A549 (cell line): ENCODE measurements around the gene FOLR2. TPM values are rescaled to one million over a fixed set of nuclear protein-coding genes. Genes with fewer than 3 reads are reported as not detected.

Experiments
- ATAC-seq, 2 experiments: fragments of 200-7000 bp in 1 of 2; fragments of >200 bp in 1 of 2; cut with Nextera tagmentation in 1 of 2; cut with Tn5 transposase in 1 of 2; 3 replicates each; pipeline versions ENCODE4 v1.8.0 to v1.9.1; 2018 to 2020; ENCODE audit warnings: mild to moderate bottlenecking in 1 of 2, moderate library complexity in 1 of 2
- CTCF ChIA-PET: fragments of 300-600 bp; sonication (Branson Sonifier 250); formaldehyde crosslinking; extraction: SDS; loops from one replicate; lab custom pipeline; 2021; ENCODE audit warnings: antibody characterized with exemption, inconsistent platforms; lab: Yijun Ruan, JAX
- POLR2A ChIA-PET: fragments of 350-600 bp; formaldehyde crosslinking; extraction: SDS; loops from one replicate; lab custom pipeline; 2021; ENCODE audit warnings: antibody characterized with exemption, inconsistent platforms; lab: Yijun Ruan, JAX
- DNase-seq, 2 experiments: peaks; one replicate each; pipeline versions ENCODE4 v3.0.0 to v3.0.0-alpha.2; 2011 to 2016; ENCODE audit warnings: low read depth in 1 of 2, low spot score in 1 of 2
- FAIRE-seq: peaks from 2 replicates; lab custom pipeline; 2011; peaks lifted over from hg19 to GRCh38; lab: Jason Lieb, UNC
- H3K27ac ChIP-seq, 2 experiments: fragments of >200 bp; sonication (Bioruptor Twin); formaldehyde crosslinking; 3 replicates each; pipeline ENCODE4 v1.5.1; 2016 to 2017
- H3K4me1 ChIP-seq: fragments of >200 bp; sonication (Bioruptor Twin); formaldehyde crosslinking; 3 replicates; pipeline ENCODE4 v1.6.1; 2016
- H3K4me2 ChIP-seq: fragments of >200 bp; sonication (Bioruptor Twin); formaldehyde crosslinking; 3 replicates; pipeline ENCODE4 v1.6.1; 2016
- H3K4me3 ChIP-seq: fragments of >200 bp; sonication (Bioruptor Twin); formaldehyde crosslinking; 3 replicates; pipeline ENCODE4 v1.5.1; 2016
- H3K9me3 ChIP-seq: fragments of >200 bp; sonication (Bioruptor Twin); formaldehyde crosslinking; 3 replicates; pipeline ENCODE4 v1.6.1; 2016
- CBX2 ChIP-seq: fragments of 200-600 bp; sonication (generic); IDR thresholded peaks from 2 replicates; pipeline ENCODE4 v1.6.1; 2016; ENCODE audit warnings: low read depth, mild to moderate bottlenecking, borderline replicate concordance
- CHD4 ChIP-seq: fragments of 200-600 bp; sonication (generic); IDR thresholded peaks from 2 replicates; pipeline ENCODE4 v1.6.1; 2016; ENCODE audit warnings: antibody characterized with exemption, mild to moderate bottlenecking, borderline replicate concordance
- EHF ChIP-seq: fragments of 250-450 bp; sonication (Bioruptor Pico); IDR thresholded peaks from 2 replicates; pipeline ENCODE4 v1.5.0; 2020; ENCODE audit warnings: mild to moderate bottlenecking
- EHMT2 ChIP-seq: fragments of 200-600 bp; sonication (generic); IDR thresholded peaks from 2 replicates; pipeline ENCODE4 v1.6.1; 2016; ENCODE audit warnings: antibody characterized with exemption, low read depth, mild to moderate bottlenecking, moderate library complexity
- EP300 ChIP-seq, 2 experiments: fragments of >200 bp; sonication (Bioruptor Twin); formaldehyde crosslinking; IDR thresholded peaks; 2 replicates in 1 of 2; 3 replicates in 1 of 2; pipeline ENCODE4 v1.6.1; 2016 to 2017
- ESRRA ChIP-seq: fragments of 150-350 bp; IDR thresholded peaks from 2 replicates; pipeline ENCODE4 v1.6.1; 2014; ENCODE audit warnings: mild to moderate bottlenecking, low read length, borderline replicate concordance
- FOSB ChIP-seq: fragments of 250-450 bp; sonication (Bioruptor Pico); IDR thresholded peaks from 2 replicates; pipeline ENCODE4 v1.5.0; 2020; ENCODE audit warnings: mild to moderate bottlenecking, moderate library complexity
- FOSL2 ChIP-seq, 2 experiments: fragments of 450-650 bp in 1 of 2; fragments of >200 bp in 1 of 2; sonication (Bioruptor Twin) in 1 of 2; formaldehyde crosslinking; IDR thresholded peaks; 2 replicates each; pipeline versions ENCODE4 v1.5.0 to v1.6.1; 2016 to 2020; ENCODE audit warnings: mild to moderate bottlenecking in 1 of 2, moderate library complexity in 1 of 2
- FOXS1 ChIP-seq: fragments of 250-450 bp; sonication (Bioruptor Pico); IDR thresholded peaks from 2 replicates; pipeline ENCODE4 v1.5.0; 2020; ENCODE audit warnings: mild to moderate bottlenecking, moderate library complexity
- HDAC2 ChIP-seq: fragments of 200-600 bp; sonication (generic); IDR thresholded peaks from 2 replicates; pipeline ENCODE4 v1.6.1; 2016
- JUNB ChIP-seq: fragments of >200 bp; sonication (Bioruptor Twin); formaldehyde crosslinking; IDR thresholded peaks from 2 replicates; pipeline ENCODE4 v1.6.1; 2016
- KDM5A ChIP-seq: fragments of 200-600 bp; sonication (generic); IDR thresholded peaks from 2 replicates; pipeline ENCODE4 v1.6.1; 2016; ENCODE audit warnings: antibody characterized with exemption, mild to moderate bottlenecking
- MYC ChIP-seq: IDR thresholded peaks from 2 replicates; pipeline ENCODE4 v1.6.1; 2012; ENCODE audit warnings: mild to moderate bottlenecking, inconsistent platforms, low read length, improper control_type of control experiment, borderline replicate concordance
- NFE2L2 ChIP-seq: fragments of 150-350 bp; conservative IDR thresholded peaks from 2 replicates; pipeline ENCODE4 v1.6.1; 2014; ENCODE audit warnings: low read length
- PHF8 ChIP-seq: fragments of 200-600 bp; sonication (generic); IDR thresholded peaks from 2 replicates; pipeline ENCODE4 v1.6.1; 2016; ENCODE audit warnings: low read depth, mild to moderate bottlenecking, antibody characterized with exemption, moderate library complexity, borderline replicate concordance
- RARB ChIP-seq: fragments of 250-450 bp; sonication (Bioruptor Pico); IDR thresholded peaks from 2 replicates; pipeline ENCODE4 v1.8.0; 2021; ENCODE audit warnings: mild to moderate bottlenecking, moderate library complexity
- TP53 ChIP-seq: fragments of 250-450 bp; sonication (Bioruptor Pico); IDR thresholded peaks from 2 replicates; pipeline ENCODE4 v1.5.0; 2021; ENCODE audit warnings: mild to moderate bottlenecking, moderate library complexity
- ZC3H11A ChIP-seq: fragments of 450-650 bp; IDR thresholded peaks from 2 replicates; pipeline ENCODE4 v1.6.1; 2014; ENCODE audit warnings: antibody characterized with exemption, mild to moderate bottlenecking
- ZSCAN20 ChIP-seq: fragments of 250-450 bp; sonication (Bioruptor Pico); IDR thresholded peaks from 2 replicates; pipeline ENCODE4 v1.8.0; 2022; ENCODE audit warnings: mild to moderate bottlenecking, moderate library complexity
- WGBS: methylation state at CpG from one replicate; pipeline ENCODE4 v1.1.6; 2017; ENCODE audit errors: missing lambda C conversion rate; 5-methylcytosine and 5-hydroxymethylcytosine counted together
- polyA plus RNA-seq, 4 experiments: library from polyadenylated mRNA; depleted of rRNA in 3 of 4; stranded (reverse); fragments of >200 nt; fragmentation: RNase III in 1 of 4; extraction: RNeasy Plus Mini Kit Qiagen cat#74134 plus additional on column Dnase treatment in 1 of 4; gene quantifications; 2 replicates in 3 of 4; 3 replicates in 1 of 4; pipeline ENCODE4 v1.2.3, GENCODE V29; 2011 to 2017
- TF ChIP-seq, protein P1 (sequence below): fragments of >200 bp; sonication (Bioruptor Twin); formaldehyde crosslinking; IDR thresholded peaks from 2 replicates; pipeline ENCODE4 v1.6.1; 2016
- TF ChIP-seq, protein P2 (sequence below): fragments of 250-450 bp; sonication (Bioruptor Pico); IDR thresholded peaks from 2 replicates; pipeline ENCODE4 v1.5.0; 2020; ENCODE audit warnings: low read depth, mild to moderate bottlenecking, moderate library complexity

Gene FOLR2
- polyA plus RNA-seq, 2 of the 4 experiments (the other 2 are of a cell fraction): not detected

DNA sequence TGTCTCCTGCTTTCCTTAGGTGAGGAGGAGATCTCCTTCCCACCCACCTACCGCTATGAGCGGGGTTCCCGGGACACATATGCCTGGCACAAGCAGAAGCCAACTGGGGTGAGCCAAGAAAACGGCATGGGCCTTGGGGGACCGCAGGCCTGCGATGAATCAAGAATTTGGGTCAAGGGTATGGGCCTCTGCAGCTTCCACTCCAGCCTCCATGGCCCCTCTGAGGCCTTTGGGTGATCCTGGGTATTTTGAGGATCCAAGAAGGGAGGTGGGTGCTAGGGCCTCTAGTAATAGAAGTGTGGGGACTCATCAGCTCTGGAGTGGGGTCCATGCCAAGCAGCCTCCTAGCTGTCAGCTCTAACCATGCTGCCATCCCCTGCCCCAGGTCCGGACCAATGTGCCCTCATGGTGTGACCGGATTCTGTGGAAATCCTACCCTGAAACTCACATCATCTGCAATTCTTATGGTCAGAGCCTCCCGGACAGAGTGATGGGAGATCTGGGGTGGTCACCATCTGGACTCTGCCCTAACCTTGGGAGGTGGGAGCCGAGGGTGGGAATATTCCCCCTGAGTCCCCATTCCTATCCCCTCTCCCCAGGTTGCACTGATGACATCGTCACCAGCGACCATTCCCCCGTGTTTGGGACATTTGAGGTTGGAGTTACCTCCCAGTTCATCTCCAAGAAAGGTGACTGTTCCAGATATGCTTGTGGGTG lies 16.6 kb downstream of the FOLR2 start:
- Histone ChIP-seq H3K27ac (no peak overlapping the region), H3K9me3 (no peaks in the 10 kb centered on the region), H3K4me2 (no peak overlapping the region), H3K4me3 (no peak overlapping the region)
- DNase-seq (no peak), FAIRE-seq (no peak)
- ChIA-PET POLR2A (no interaction called here), CTCF (interaction anchor here (0.6 to 1.2 kb wide), 2 partner anchors 181 to 434 kb away, joined by 3 to 4 read pairs; no protein-coding TSS in a partner anchor)
- TF ChIP-seq FOSL2 (IDR thresholded peaks at IDR 0.05) (no peak), FOSL2 (CRISPR knock-in tag; IDR thresholded peaks at IDR 0.05) (no peak), JUNB (no peak), NFE2L2 (no peak), PHF8 (no peak), CHD4 (no peak)
- TF ChIP-seq, all 56 proteins: peak for 0
- H3K4me1 ChIP-seq: peaks cover 9% of the 10 kb centered on the region
- ATAC-seq: no peak
- 94% methylated on average over 10 of the region's 13 CpGs for WGBS

DNA sequence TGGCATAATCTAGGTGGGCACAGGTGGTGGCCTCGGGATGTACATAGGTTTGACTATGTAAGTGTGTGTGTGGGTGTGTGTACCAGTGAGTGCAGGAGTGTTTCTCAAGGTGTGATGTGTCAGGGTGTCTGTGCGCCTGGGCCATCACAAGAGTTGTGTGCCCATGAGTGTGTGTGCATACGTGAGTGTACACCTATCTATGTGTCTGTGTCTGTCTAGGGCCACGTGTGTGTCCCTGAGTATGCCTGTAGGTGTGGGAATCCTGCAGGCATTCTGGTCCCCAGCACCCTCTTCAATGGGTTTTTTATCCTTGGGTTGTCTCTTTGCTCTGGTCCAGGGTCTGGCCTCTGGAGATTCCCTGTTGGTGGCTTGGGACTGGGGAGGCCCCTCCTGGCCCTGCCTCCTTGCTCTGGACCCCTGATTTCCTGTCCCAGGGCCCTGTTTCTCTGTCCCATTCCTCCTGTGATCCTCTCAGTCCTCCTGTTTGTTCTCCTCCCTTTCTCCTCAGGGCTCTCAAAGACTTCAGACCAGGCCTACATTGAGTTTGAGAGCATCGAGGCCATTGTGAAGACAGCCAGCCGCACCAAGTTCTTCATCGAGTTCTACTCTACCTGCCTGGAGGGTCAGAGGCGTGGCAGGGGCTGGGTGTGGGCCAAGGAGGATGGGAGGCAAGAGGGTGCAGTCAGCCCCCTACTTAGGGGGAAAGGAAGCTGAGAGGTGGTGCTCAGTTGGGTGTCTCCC lies 17.3 kb downstream of the FOLR2 start:
- 81% methylated on average over 8 of the region's 8 CpGs for WGBS
- Histone ChIP-seq H3K4me2 (no peak overlapping the region), H3K27ac (no peak overlapping the region), H3K9me3 (no peaks in the 10 kb centered on the region), H3K4me1 (peaks cover 12% of the 10 kb centered on the region), H3K4me3 (no peak overlapping the region)
- ChIA-PET CTCF (interaction anchor here (0.6 to 5.9 kb wide), 5 partner anchors 9 to 209 kb away, joined by 3 to 83 read pairs (median 5); partner anchors contain the start of genes CLPB and INPPL1), POLR2A (no interaction called here)
- ATAC-seq: no peak
- no peak for FAIRE-seq
- TF ChIP-seq HDAC2 (no peak), MYC (no peak), ZSCAN20 (CRISPR knock-in tag) (no peak), CBX2 (no peak), FOSB (CRISPR knock-in tag) (no peak), FOXS1 (CRISPR knock-in tag) (no peak), EHMT2 (no peak), EHF (CRISPR knock-in tag) (no peak), PHF8 (no peak), RARB (CRISPR knock-in tag) (no peak)
- TF ChIP-seq, protein P1, sequence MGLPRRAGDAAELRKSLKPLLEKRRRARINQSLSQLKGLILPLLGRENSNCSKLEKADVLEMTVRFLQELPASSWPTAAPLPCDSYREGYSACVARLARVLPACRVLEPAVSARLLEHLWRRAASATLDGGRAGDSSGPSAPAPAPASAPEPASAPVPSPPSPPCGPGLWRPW: no peak
- no peak for DNase-seq

DNA sequence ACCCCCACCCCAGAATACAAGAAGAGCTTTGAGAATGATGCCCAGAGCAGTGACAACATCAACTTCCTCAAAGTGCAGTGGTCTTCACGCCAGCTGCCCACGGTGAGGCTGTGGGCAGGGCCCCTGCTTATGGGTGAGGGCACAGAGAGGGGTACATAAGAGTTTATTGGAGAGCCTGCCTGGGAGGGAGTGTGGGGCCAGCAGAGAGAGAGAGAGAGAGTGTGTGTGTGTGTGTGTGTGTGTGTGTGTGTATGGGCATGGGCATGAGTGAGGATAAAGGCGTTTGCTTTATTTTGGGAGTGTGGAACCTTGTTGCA lies 17.9 kb downstream of the FOLR2 start:
- 83% methylated on average over 3 of the region's 3 CpGs for WGBS
- no peak for FAIRE-seq
- POLR2A ChIA-PET: interaction anchor here (2.0 kb wide), 1 partner anchor 8 kb away, joined by 6 read pairs; no protein-coding TSS in a partner anchor
- no peak overlapping the region for H3K4me3 ChIP-seq
- H3K4me2 ChIP-seq: no peak overlapping the region
- no peak for DNase-seq
- ATAC-seq: no peak
- H3K9me3 ChIP-seq: no peaks in the 10 kb centered on the region
- no peak overlapping the region for H3K27ac ChIP-seq
- peaks cover 12% of the 10 kb centered on the region for H3K4me1 ChIP-seq
- TF ChIP-seq JUNB (no peak), KDM5A (no peak), TP53 (CRISPR knock-in tag) (no peak), ZC3H11A (no peak), EP300 (IDR thresholded peaks at IDR 0.05) (no peak), ZSCAN20 (CRISPR knock-in tag) (no peak), ESRRA (no peak)
- TF ChIP-seq, protein P2, sequence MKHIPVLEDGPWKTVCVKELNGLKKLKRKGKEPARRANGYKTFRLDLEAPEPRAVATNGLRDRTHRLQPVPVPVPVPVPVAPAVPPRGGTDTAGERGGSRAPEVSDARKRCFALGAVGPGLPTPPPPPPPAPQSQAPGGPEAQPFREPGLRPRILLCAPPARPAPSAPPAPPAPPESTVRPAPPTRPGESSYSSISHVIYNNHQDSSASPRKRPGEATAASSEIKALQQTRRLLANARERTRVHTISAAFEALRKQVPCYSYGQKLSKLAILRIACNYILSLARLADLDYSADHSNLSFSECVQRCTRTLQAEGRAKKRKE: no peak
- TF ChIP-seq, all 56 proteins: peak for 0
- CTCF ChIA-PET: interaction anchor here (0.6 to 5.9 kb wide), 6 partner anchors 9 to 209 kb away, joined by 3 to 83 read pairs (median 4); partner anchors contain the start of genes CLPB and INPPL1
